HepG2 (cell line): Measurements from ENCODE around the gene RBM43. TPM values are rescaled to one million over a fixed set of nuclear protein-coding genes. Genes with fewer than 3 reads are reported as not detected.
A peak's percentile ranks its signal among the peaks of the same experiment; 100 is the strongest.

Source experiments
- AFF4 ChIP-seq: sonication (generic); formaldehyde crosslinking; IDR thresholded peaks from 2 replicates; pipeline ENCODE4 v1.4.0; 2020; ENCODE audit warnings: missing genetic modification reagents
- ARID2 ChIP-seq: sonication (generic); formaldehyde crosslinking; IDR thresholded peaks from 2 replicates; pipeline ENCODE4 v1.8.1; 2022; ENCODE audit warnings: mild to moderate bottlenecking, missing genetic modification reagents, borderline replicate concordance
- EED ChIP-seq: sonication (generic); formaldehyde crosslinking; IDR thresholded peaks from 2 replicates; pipeline ENCODE4 v1.5.0; 2020; ENCODE audit warnings: mild to moderate bottlenecking, missing genetic modification reagents
- GPN1 ChIP-seq: sonication (generic); formaldehyde crosslinking; IDR thresholded peaks from 2 replicates; pipeline ENCODE4 v1.5.1; 2020; ENCODE audit warnings: missing genetic modification reagents, borderline replicate concordance
- IRX3 ChIP-seq: sonication (generic); formaldehyde crosslinking; IDR thresholded peaks from 2 replicates; pipeline ENCODE4 v1.8.1; 2023; ENCODE audit warnings: mild to moderate bottlenecking, low read depth, missing genetic modification reagents, borderline replicate concordance
- JUND ChIP-seq: sonication (generic); formaldehyde crosslinking; IDR thresholded peaks from 2 replicates; pipeline ENCODE4 v1.8.0; 2022; ENCODE audit warnings: mild to moderate bottlenecking, missing genetic modification reagents
- KMT2A ChIP-seq: sonication (generic); formaldehyde crosslinking; IDR thresholded peaks from 2 replicates; pipeline ENCODE4 v1.4.0; 2020; ENCODE audit warnings: missing genetic modification reagents
- MAZ ChIP-seq, 2 experiments: sonication (generic) in 1 of 2; formaldehyde crosslinking in 1 of 2; IDR thresholded peaks; 2 replicates each; pipeline versions ENCODE4 v1.5.0 to v1.6.1; 2012 to 2020; ENCODE audit warnings: low read depth in 2 of 2, mild to moderate bottlenecking in 2 of 2, borderline replicate concordance in 1 of 2, improper control_type of control experiment in 1 of 2, low read length in 1 of 2, missing genetic modification reagents in 1 of 2, moderate library complexity in 1 of 2
- PHB2 ChIP-seq: fragments of 450-650 bp; IDR thresholded peaks from 2 replicates; pipeline ENCODE4 v1.6.1; 2018; ENCODE audit not compliant: partially characterized antibody
- POLR2G ChIP-seq: fragments of 200-400 bp; formaldehyde crosslinking; IDR thresholded peaks from 2 replicates; pipeline ENCODE4 v1.6.1; 2018; ENCODE audit warnings: mild to moderate bottlenecking, low read depth, low read length, moderate library complexity
- ZMYM3 ChIP-seq: sonication (generic); formaldehyde crosslinking; IDR thresholded peaks from 2 replicates; pipeline ENCODE4 v1.5.1; 2020; ENCODE audit warnings: mild to moderate bottlenecking, missing genetic modification reagents
- ZNF10 ChIP-seq: sonication (generic); formaldehyde crosslinking; IDR thresholded peaks from 2 replicates; pipeline ENCODE4 v1.4.0; 2020; ENCODE audit warnings: mild to moderate bottlenecking, low read depth, missing genetic modification reagents, borderline replicate concordance
- ZNF33A ChIP-seq: sonication (generic); formaldehyde crosslinking; IDR thresholded peaks from 2 replicates; pipeline ENCODE4 v1.5.1; 2020; ENCODE audit warnings: missing genetic modification reagents, mild to moderate bottlenecking, moderate library complexity, borderline replicate concordance
- ZNF512 ChIP-seq: sonication (generic); formaldehyde crosslinking; IDR thresholded peaks from 2 replicates; pipeline ENCODE4 v1.4.0; 2020; ENCODE audit warnings: mild to moderate bottlenecking, missing genetic modification reagents
- ZNF644 ChIP-seq: IDR thresholded peaks from 2 replicates; pipeline ENCODE4 v1.6.1; 2016; ENCODE audit warnings: low read depth
- ZNF646 ChIP-seq: sonication (generic); formaldehyde crosslinking; IDR thresholded peaks from 2 replicates; pipeline ENCODE4 v1.9.0; 2021; ENCODE audit warnings: mild to moderate bottlenecking, missing genetic modification reagents
- polyA plus RNA-seq, 8 experiments: library from polyadenylated mRNA; depleted of rRNA in 3 of 8; stranded (reverse) in 7 of 8; unstranded in 1 of 8; fragments of >200 nt; fragmentation: Illumina TruSeq in 4 of 8; extraction: Trizol in 4 of 8; gene quantifications; 2 replicates each; pipeline versions ENCODE4 v1.2.1 to v1.2.3, GENCODE V29; 2011 to 2016; ENCODE audit warnings: low read depth in 4 of 8, missing spikeins in 1 of 8, mixed read lengths in 1 of 8; ENCODE audit not compliant: insufficient read depth in 1 of 8
- total RNA-seq, 5 experiments: library from RNA; depleted of rRNA; stranded (reverse); fragments of >200 nt; fragmentation: Illumina TruSeq; extraction: Trizol; gene quantifications; 2 replicates each; pipeline ENCODE4 v1.2.3, GENCODE V29; 2016; ENCODE audit warnings: low read depth in 1 of 5

Gene RBM43
- total and polyA plus RNA-seq, 2 of the 13 experiments (the other 11 are each of a cell fraction or from before 2014, with no cell fraction given) = 0.31 to 0.70 TPM

- TF ChIP-seq IRX3 (CRISPR knock-in tag) = peak; percentile 52; the same call in 1 of the 2 replicates
- no peak for TF ChIP-seq ZNF33A (CRISPR knock-in tag)
- TF ChIP-seq JUND = no peak
- TF ChIP-seq EED (CRISPR knock-in tag) = peak; percentile 85
- TF ChIP-seq ZNF512 = peak; percentile 79; the same call in 1 of the 2 replicates
- 0 out of 2 replicates have a peak, but pooled peaks have one; percentile 57 for TF ChIP-seq ZNF10 (CRISPR knock-in tag)
- TF ChIP-seq ZNF644 (CRISPR knock-in tag) = no peak
- no peak for TF ChIP-seq PHB2
- TF ChIP-seq ZMYM3 (CRISPR knock-in tag) = peak; percentile 15; the same call in 1 of the 2 replicates
- 0 out of 2 replicates have a peak, but pooled peaks have one; percentile 27 for TF ChIP-seq ARID2 (CRISPR knock-in tag)
- peak; percentile 35; the same call in 1 of the 2 replicates for TF ChIP-seq ZNF646 (CRISPR knock-in tag)
- TF ChIP-seq KMT2A (CRISPR knock-in tag) = peak; percentile 93
- TF ChIP-seq MAZ (IDR thresholded peaks at IDR 0.05; ENCODE audit: borderline replicate concordance, low read depth, low read length) = no peak
- TF ChIP-seq MAZ (CRISPR knock-in tag; IDR thresholded peaks at IDR 0.05; ENCODE audit: low read depth) = peak; percentile 71
- TF ChIP-seq POLR2G = peak; percentile 51; the same call in 1 of the 2 replicates
- TF ChIP-seq AFF4 (CRISPR knock-in tag) = no peak
- TF ChIP-seq GPN1 (CRISPR knock-in tag) = no peak
These were observed at the start of gene RBM43 (continued) for GRCh38 chr2:151261231-151261976.
